Measurements from ENCODE around the gene LLPH. TPM values are rescaled to one million over a fixed set of nuclear protein-coding genes. Genes with fewer than 3 reads are reported as not detected.

LLPH gene
- polyA plus RNA-seq, 3 donors = 3.1 to 44.0 (median 33.4) TPM

- intact Hi-C loops (cut with micrococcal nuclease) = loop anchor here (10.0 kb wide), 5 partner anchors 54 to 554 kb away; partner anchors contain the start of gene HELB (in 1 of the 2)
- whole genome bisulfite sequencing (ENCODE audit: insufficient coverage) = no CpG with 5 or more reads among the region's 2 CpGs
- H3K36me3 Mint-ChIP-seq = peaks cover 55 to 80% of the 10 kb centered on the region in 2 donors
These were observed 10.7 kb upstream of the LLPH start for GRCh38 chr12:66141299-66141698.

DNA sequence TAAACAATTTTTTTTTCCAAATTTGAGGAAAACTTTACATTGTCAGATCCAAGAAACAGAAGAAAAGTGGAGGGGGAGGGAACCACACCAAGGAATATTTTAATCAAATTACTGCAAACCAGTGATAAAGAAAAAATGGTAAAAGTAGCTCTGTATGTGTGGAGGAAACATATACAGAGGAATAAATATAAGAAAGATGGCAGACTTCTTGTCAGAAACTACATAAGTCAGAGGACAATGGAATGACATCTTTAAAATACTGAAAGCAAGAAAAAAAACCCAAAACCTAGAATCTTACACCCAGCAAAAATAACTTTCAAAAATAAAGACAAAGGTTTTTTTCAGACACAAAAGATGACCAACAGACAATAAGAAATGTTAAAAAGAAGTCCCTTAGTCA lies 10.2 kb upstream of the LLPH start:
- no peak overlapping the region for H3K4me3 Mint-ChIP-seq
- no peaks in the 10 kb centered on the region for H3K27me3 Mint-ChIP-seq (ENCODE audit: low read depth in 3 of 3)
- Histone ChIP-seq H3K9ac (ENCODE audit: insufficient read depth, low read length, poor library complexity, severe bottlenecking) (no peak overlapping the region), H3K9me3 (replicated peaks in 1 of 2; ENCODE audit: control insufficient read depth in 1 of 2, insufficient read depth in 1 of 2, low read length in 2 of 2) (peaks cover 4 to 42% of the 10 kb centered on the region in 2 donors), H3K4me1 (ENCODE audit: control insufficient read depth in 1 of 2, insufficient read depth in 2 of 2, low read length in 2 of 2) (peaks cover 28 to 35% of the 10 kb centered on the region in 2 donors), H3K4me2 (replicated peaks; ENCODE audit: extremely low read depth, low read length, poor library complexity, severe bottlenecking) (no peak overlapping the region), H4K20me1 (ENCODE audit: insufficient read depth, low read length) (peaks cover 6% of the 10 kb centered on the region), H3K36me3 (replicated peaks in 1 of 2; ENCODE audit: control insufficient read depth in 1 of 2, insufficient read depth in 2 of 2, low read length in 2 of 2) (peaks cover 65 to 83% of the 10 kb centered on the region in 2 donors), H3K27me3 (ENCODE audit: control insufficient read depth in 2 of 2, insufficient read depth in 2 of 2, low read length in 2 of 2) (no peaks in the 10 kb centered on the region), H2AFZ (ENCODE audit: insufficient read depth, low read depth, low read length, poor library complexity, severe bottlenecking) (no peak overlapping the region), H3K79me2 (ENCODE audit: insufficient read depth, low read length) (peaks cover 84% of the 10 kb centered on the region), H3K27ac (ENCODE audit: low read depth in 1 of 2, low read length in 2 of 2) (no peak overlapping the region), H3K4me3 (replicated peaks in 1 of 3; ENCODE audit: low read depth in 2 of 3, low read length in 3 of 3) (no peak overlapping the region)
- H3K36me3 Mint-ChIP-seq = peaks cover 57 to 76% of the 10 kb centered on the region in 2 donors
- no peak overlapping the region for H3K27ac Mint-ChIP-seq
- intact Hi-C loops (cut with micrococcal nuclease) = loop anchor here (10.0 kb wide), 5 partner anchors 54 to 554 kb away; partner anchors contain the start of gene HELB (in 1 of the 2)
- DNase-seq = no peak
- no peak for TF ChIP-seq CTCF (IDR thresholded peaks at IDR 0.05)
- H3K9me3 Mint-ChIP-seq = peaks cover 11 to 33% (median 26%) of the 10 kb centered on the region in 7 donors
- H3K4me1 Mint-ChIP-seq = peaks cover 29% of the 10 kb centered on the region

More at GRCh38 chr12:66141299-66141698, 10.7 kb upstream of the LLPH start:
- no peak overlapping the region for H3K4me3 Mint-ChIP-seq
- peaks cover 62 to 86% of the 10 kb centered on the region in 2 donors for H3K36me3 ChIP-seq (replicated peaks in 1 of 2; ENCODE audit: control insufficient read depth in 1 of 2, insufficient read depth in 2 of 2, low read length in 2 of 2)
- H3K4me1 Mint-ChIP-seq = peaks cover 35% of the 10 kb centered on the region
- no peak overlapping the region for H3K27ac Mint-ChIP-seq
- peaks cover 11 to 33% (median 26%) of the 10 kb centered on the region in 7 donors for H3K9me3 Mint-ChIP-seq
- H3K9me3 ChIP-seq (replicated peaks in 1 of 2; ENCODE audit: control insufficient read depth in 1 of 2, insufficient read depth in 1 of 2, low read length in 2 of 2) = peaks cover 4 to 42% of the 10 kb centered on the region in 2 donors
- H3K27me3 Mint-ChIP-seq (ENCODE audit: low read depth in 3 of 3) = no peaks in the 10 kb centered on the region
- H3K9ac ChIP-seq (ENCODE audit: insufficient read depth, low read length, poor library complexity, severe bottlenecking) = no peak overlapping the region
- H3K27me3 ChIP-seq (ENCODE audit: control insufficient read depth in 2 of 2, insufficient read depth in 2 of 2, low read length in 2 of 2) = no peaks in the 10 kb centered on the region
- peaks cover 32 to 41% of the 10 kb centered on the region in 2 donors for H3K4me1 ChIP-seq (ENCODE audit: control insufficient read depth in 1 of 2, insufficient read depth in 2 of 2, low read length in 2 of 2)
- TF ChIP-seq CTCF (IDR thresholded peaks at IDR 0.05) = no peak
- H3K79me2 ChIP-seq (ENCODE audit: insufficient read depth, low read length) = peaks cover 86% of the 10 kb centered on the region
- no peak overlapping the region for H3K4me3 ChIP-seq (replicated peaks in 1 of 3; ENCODE audit: low read depth in 2 of 3, low read length in 3 of 3)
- H3K27ac ChIP-seq (ENCODE audit: low read depth in 1 of 2, low read length in 2 of 2) = no peak overlapping the region
- H3K4me2 ChIP-seq (replicated peaks; ENCODE audit: extremely low read depth, low read length, poor library complexity, severe bottlenecking) = no peak overlapping the region
- H2AFZ ChIP-seq (ENCODE audit: insufficient read depth, low read depth, low read length, poor library complexity, severe bottlenecking) = no peak overlapping the region
- DNase-seq = no peak
- H4K20me1 ChIP-seq (ENCODE audit: insufficient read depth, low read length) = peaks cover 6% of the 10 kb centered on the region

Measured in CD14-positive monocyte (primary cell).